SK-N-SH treated with all-trans-retinoic acid at 6 μM for 48 hours (cell line): ENCODE data around the gene ZCCHC3.

Source experiments
- ATAC-seq: fragments of 200-7000 bp; cut with Tn5 transposase; 3 replicates; pipeline ENCODE4 v1.9.1; 2020; ENCODE audit warnings: mild to moderate bottlenecking, moderate library complexity
- BACH2 ChIP-seq: fragments of 250-450 bp; sonication (Bioruptor Pico); IDR thresholded peaks from 2 replicates; pipeline ENCODE4 v1.9.0; 2021; ENCODE audit warnings: mild to moderate bottlenecking, borderline replicate concordance
- CSDC2 ChIP-seq: fragments of 250-450 bp; sonication (Bioruptor Pico); IDR thresholded peaks from 2 replicates; pipeline ENCODE4 v1.5.0; 2020; ENCODE audit warnings: mild to moderate bottlenecking, moderate library complexity
- ESRRG ChIP-seq: fragments of 250-450 bp; sonication (Bioruptor Pico); IDR thresholded peaks from 2 replicates; pipeline ENCODE4 v1.6.1; 2021; ENCODE audit warnings: mild to moderate bottlenecking
- GLIS3 ChIP-seq: fragments of 250-450 bp; sonication (Bioruptor Pico); IDR thresholded peaks from 2 replicates; pipeline ENCODE4 v1.5.0; 2020; ENCODE audit warnings: mild to moderate bottlenecking, moderate library complexity
- OSR1 ChIP-seq: fragments of 250-450 bp; sonication (Bioruptor Pico); IDR thresholded peaks from 2 replicates; pipeline ENCODE4 v1.8.0; 2022; ENCODE audit warnings: moderate library complexity, mild to moderate bottlenecking, inconsistent platforms
- PATZ1 ChIP-seq: fragments of 250-450 bp; sonication (Bioruptor Pico); IDR thresholded peaks from 2 replicates; pipeline ENCODE4 v1.8.0; 2020; ENCODE audit warnings: mild to moderate bottlenecking, moderate library complexity, borderline replicate concordance
- RARB ChIP-seq: fragments of 250-450 bp; sonication (Bioruptor Pico); IDR thresholded peaks from 2 replicates; pipeline ENCODE4 v1.8.0; 2021; ENCODE audit warnings: mild to moderate bottlenecking, moderate library complexity
- SNAI2 ChIP-seq: fragments of 250-450 bp; sonication (Bioruptor Pico); IDR thresholded peaks from 2 replicates; pipeline ENCODE4 v1.5.0; 2020; ENCODE audit warnings: mild to moderate bottlenecking, moderate library complexity
- TCF4 ChIP-seq: fragments of 250-450 bp; sonication (Bioruptor Pico); IDR thresholded peaks from 2 replicates; pipeline ENCODE4 v1.8.0; 2021; ENCODE audit warnings: mild to moderate bottlenecking, moderate library complexity, borderline replicate concordance
- TOX ChIP-seq: fragments of 250-450 bp; sonication (Bioruptor Pico); IDR thresholded peaks from 2 replicates; pipeline ENCODE4 v1.8.0; 2021; ENCODE audit warnings: mild to moderate bottlenecking, moderate library complexity, borderline replicate concordance
- TSHZ2 ChIP-seq: fragments of 250-450 bp; sonication (Bioruptor Pico); IDR thresholded peaks from 2 replicates; pipeline ENCODE4 v1.5.0; 2020; ENCODE audit warnings: mild to moderate bottlenecking, moderate library complexity
- ZC3H10 ChIP-seq: fragments of 250-450 bp; sonication (Bioruptor Pico); IDR thresholded peaks from 2 replicates; pipeline ENCODE4 v1.5.1; 2021; ENCODE audit warnings: mild to moderate bottlenecking, moderate library complexity
- ZFP3 ChIP-seq: fragments of 250-450 bp; sonication (Bioruptor Pico); IDR thresholded peaks from 2 replicates; pipeline ENCODE4 v1.5.0; 2020; ENCODE audit warnings: mild to moderate bottlenecking, moderate library complexity
- ZNF565 ChIP-seq: fragments of 450-650 bp; formaldehyde crosslinking; conservative IDR thresholded peaks from 2 replicates; pipeline ENCODE4 v1.5.0; 2020; ENCODE audit warnings: low read depth, mild to moderate bottlenecking, moderate library complexity
- ZNF70 ChIP-seq: fragments of 450-650 bp; formaldehyde crosslinking; IDR thresholded peaks from 2 replicates; pipeline ENCODE4 v1.5.0; 2020; ENCODE audit warnings: mild to moderate bottlenecking, moderate library complexity
- ZNF8 ChIP-seq: fragments of 450-650 bp; formaldehyde crosslinking; IDR thresholded peaks from 2 replicates; pipeline ENCODE4 v1.5.0; 2020; ENCODE audit warnings: mild to moderate bottlenecking, moderate library complexity
- TF ChIP-seq, protein P1 (sequence below): fragments of 250-450 bp; sonication (Bioruptor Pico); IDR thresholded peaks from 2 replicates; pipeline ENCODE4 v1.8.0; 2021; ENCODE audit warnings: low read depth, mild to moderate bottlenecking, moderate library complexity, borderline replicate concordance
- TF ChIP-seq, protein P2 (sequence below): fragments of 250-450 bp; sonication (Bioruptor Pico); IDR thresholded peaks from 2 replicates; pipeline ENCODE4 v1.5.1; 2021; ENCODE audit warnings: mild to moderate bottlenecking, moderate library complexity

The ZCCHC3 gene

DNA sequence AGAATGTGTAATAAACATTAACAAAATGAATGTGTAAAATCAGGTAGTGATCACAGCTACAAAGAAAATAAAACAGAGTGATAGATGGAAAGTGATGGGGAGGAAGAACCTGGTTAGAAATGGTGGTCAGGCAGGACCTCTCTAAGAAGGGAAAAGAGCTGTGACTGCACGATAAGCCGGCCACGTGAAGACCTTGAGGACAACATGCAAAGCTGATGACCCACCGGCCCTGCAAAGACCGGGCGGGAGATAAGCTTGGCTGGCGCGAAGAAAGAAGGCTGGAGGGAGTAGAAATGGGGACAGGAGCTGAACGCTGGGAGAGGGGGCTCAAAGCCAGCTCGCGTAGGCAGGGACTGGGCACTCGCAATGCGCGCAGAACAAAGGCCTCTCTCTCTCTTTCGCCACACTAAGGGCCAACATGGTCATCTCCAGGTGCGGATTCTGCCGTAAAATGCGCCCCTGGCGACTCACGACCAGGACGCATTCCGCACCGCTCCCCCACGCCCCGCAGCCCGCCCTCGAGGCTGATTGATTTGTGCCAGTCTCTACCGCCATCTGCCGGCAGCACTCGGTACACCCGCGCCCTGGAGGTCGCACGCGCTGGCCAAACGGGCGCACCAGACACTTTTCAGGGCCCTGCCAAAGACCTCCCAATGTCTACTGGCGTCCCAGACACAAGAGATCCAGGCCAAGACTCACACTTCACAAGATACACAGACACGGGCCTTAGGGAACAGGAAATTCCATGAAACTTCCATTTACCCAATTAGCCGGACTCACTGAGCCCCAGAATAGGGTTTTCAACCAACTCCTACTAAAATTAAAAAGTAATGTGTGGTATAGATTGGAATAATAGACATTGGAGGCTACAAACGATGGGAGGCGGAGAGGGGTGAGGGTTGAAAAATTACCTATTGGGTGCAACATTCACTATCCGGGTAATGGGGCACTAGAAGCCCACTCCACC lies 30.5 kb upstream of the ZCCHC3 start:
- TF ChIP-seq ZNF565 (CRISPR knock-in tag) (no peak), ESRRG (no peak), BACH2 (no peak), ZFP3 (CRISPR knock-in tag) (peak; percentile 68; the same call in 1 of the 2 replicates), ZNF70 (CRISPR knock-in tag) (no peak), PATZ1 (no peak), CSDC2 (no peak)
- TF ChIP-seq, protein P1, sequence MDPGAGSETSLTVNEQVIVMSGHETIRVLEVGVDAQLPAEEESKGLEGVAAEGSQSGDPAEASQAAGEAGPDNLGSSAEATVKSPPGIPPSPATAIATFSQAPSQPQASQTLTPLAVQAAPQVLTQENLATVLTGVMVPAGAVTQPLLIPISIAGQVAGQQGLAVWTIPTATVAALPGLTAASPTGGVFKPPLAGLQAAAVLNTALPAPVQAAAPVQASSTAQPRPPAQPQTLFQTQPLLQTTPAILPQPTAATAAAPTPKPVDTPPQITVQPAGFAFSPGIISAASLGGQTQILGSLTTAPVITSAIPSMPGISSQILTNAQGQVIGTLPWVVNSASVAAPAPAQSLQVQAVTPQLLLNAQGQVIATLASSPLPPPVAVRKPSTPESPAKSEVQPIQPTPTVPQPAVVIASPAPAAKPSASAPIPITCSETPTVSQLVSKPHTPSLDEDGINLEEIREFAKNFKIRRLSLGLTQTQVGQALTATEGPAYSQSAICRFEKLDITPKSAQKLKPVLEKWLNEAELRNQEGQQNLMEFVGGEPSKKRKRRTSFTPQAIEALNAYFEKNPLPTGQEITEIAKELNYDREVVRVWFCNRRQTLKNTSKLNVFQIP (CRISPR knock-in tag) = no peak
- ATAC-seq = peak; percentile 95

- TF ChIP-seq BACH2 = no peak
Measured at GRCh38 chr20:270517-270916, 26.9 kb upstream of the ZCCHC3 start.

DNA sequence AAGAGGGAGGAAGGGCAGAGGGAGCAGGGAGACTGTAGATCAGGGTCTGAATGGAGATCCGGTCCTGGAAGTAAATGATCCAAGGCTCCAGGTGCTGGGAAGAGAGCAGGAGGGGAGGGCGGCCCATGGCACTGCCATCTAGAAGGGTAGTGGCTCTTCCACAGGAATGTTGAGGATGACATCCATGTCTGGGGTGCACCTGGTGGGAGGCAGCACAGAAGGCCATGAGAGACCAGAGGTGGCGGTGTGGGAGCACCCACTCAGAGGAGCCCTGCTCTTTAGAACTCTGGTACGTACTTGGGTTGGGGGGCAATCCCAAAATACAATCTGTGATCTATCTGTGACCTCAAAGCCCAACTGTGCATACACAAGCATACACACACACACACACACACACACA lies 26.3 kb upstream of the ZCCHC3 start:
- no peak for ATAC-seq

More at GRCh38 chr20:270517-270916, 26.9 kb upstream of the ZCCHC3 start:
- ATAC-seq = no peak

More for the DNA sequence above, 26.3 kb upstream of the ZCCHC3 start:
- TF ChIP-seq OSR1 (CRISPR knock-in tag) = no peak
- no peak for TF ChIP-seq RARB (CRISPR knock-in tag)
- TF ChIP-seq, protein P1 (CRISPR knock-in tag) = no peak
- TF ChIP-seq TCF4 (CRISPR knock-in tag) = no peak
- no peak for TF ChIP-seq GLIS3
- TF ChIP-seq SNAI2 (CRISPR knock-in tag) = no peak
- TF ChIP-seq ZNF8 (CRISPR knock-in tag) = no peak
- TF ChIP-seq, protein P2, sequence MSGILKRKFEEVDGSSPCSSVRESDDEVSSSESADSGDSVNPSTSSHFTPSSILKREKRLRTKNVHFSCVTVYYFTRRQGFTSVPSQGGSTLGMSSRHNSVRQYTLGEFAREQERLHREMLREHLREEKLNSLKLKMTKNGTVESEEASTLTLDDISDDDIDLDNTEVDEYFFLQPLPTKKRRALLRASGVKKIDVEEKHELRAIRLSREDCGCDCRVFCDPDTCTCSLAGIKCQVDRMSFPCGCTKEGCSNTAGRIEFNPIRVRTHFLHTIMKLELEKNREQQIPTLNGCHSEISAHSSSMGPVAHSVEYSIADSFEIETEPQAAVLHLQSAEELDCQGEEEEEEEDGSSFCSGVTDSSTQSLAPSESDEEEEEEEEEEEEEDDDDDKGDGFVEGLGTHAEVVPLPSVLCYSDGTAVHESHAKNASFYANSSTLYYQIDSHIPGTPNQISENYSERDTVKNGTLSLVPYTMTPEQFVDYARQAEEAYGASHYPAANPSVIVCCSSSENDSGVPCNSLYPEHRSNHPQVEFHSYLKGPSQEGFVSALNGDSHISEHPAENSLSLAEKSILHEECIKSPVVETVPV (CRISPR knock-in tag) = no peak
- no peak for TF ChIP-seq TSHZ2
- TF ChIP-seq TOX (CRISPR knock-in tag) = no peak
- no peak for TF ChIP-seq ZC3H10 (CRISPR knock-in tag)
- no peak for TF ChIP-seq PATZ1
- TF ChIP-seq ZFP3 (CRISPR knock-in tag) = no peak
- TF ChIP-seq CSDC2 = no peak
- TF ChIP-seq BACH2 = no peak
